CD4-positive, CD25-positive, alpha-beta regulatory T cell (primary cell): ENCODE results near the gene EBF3. TPM values are rescaled to one million over a fixed set of nuclear protein-coding genes. Genes with fewer than 3 reads are reported as not detected.

Source experiments
- ATAC-seq, 2 donors: fragments of 150-1000 bp; cut with Tn5 transposase; one replicate each; pipeline ENCODE4 v1.10.0; 2021; ENCODE audit warnings: low read depth in 2 of 2, moderate number of reproducible peaks in 2 of 2, moderate library complexity in 1 of 2
- DNase-seq, 3 donors: peaks; one replicate each; pipeline versions ENCODE4 v3.0.0 to v3.0.0-alpha.2; 2012 to 2022; ENCODE audit warnings: mixed read lengths in 1 of 3
- H3K27ac ChIP-seq: one replicate; pipeline ENCODE4 v1.7.0; 2013; ENCODE audit warnings: mild to moderate bottlenecking, low read length; ENCODE audit not compliant: insufficient read depth, poor library complexity, severe bottlenecking
- H3K27me3 ChIP-seq: one replicate; pipeline ENCODE4 v1.7.0; 2013; ENCODE audit warnings: low read length; ENCODE audit not compliant: control insufficient read depth, insufficient read depth
- H3K36me3 ChIP-seq: one replicate; pipeline ENCODE4 v1.7.0; 2013; ENCODE audit warnings: mild to moderate bottlenecking, low read length, moderate library complexity; ENCODE audit not compliant: control insufficient read depth, insufficient read depth
- H3K4me1 ChIP-seq: 2 replicates; pipeline ENCODE4 v1.7.0; 2013; ENCODE audit warnings: mild to moderate bottlenecking, low read length; ENCODE audit not compliant: insufficient read depth, control insufficient read depth, poor library complexity, severe bottlenecking
- H3K4me3 ChIP-seq: one replicate; pipeline ENCODE4 v1.7.0; 2013; ENCODE audit warnings: low read depth, mild to moderate bottlenecking, low read length, moderate library complexity
- H3K9me3 ChIP-seq, 2 experiments: 1 replicate in 1 of 2; 2 replicates in 1 of 2; pipeline ENCODE4 v1.7.0; 2013; ENCODE audit warnings: low read length in 2 of 2, mild to moderate bottlenecking in 1 of 2, moderate library complexity in 1 of 2; ENCODE audit not compliant: control insufficient read depth in 2 of 2
- H3K27ac Mint-ChIP-seq, 3 donors: one replicate each; pipeline ENCODE4 v1.8.0; 2020 to 2022; ENCODE audit warnings: mild to moderate bottlenecking in 3 of 3, mixed read lengths in 3 of 3, moderate library complexity in 2 of 3
- H3K27me3 Mint-ChIP-seq: one replicate; pipeline ENCODE4 v1.8.0; 2022; ENCODE audit warnings: mild to moderate bottlenecking, mixed read lengths
- H3K36me3 Mint-ChIP-seq: one replicate; pipeline ENCODE4 v1.8.0; 2020; ENCODE audit warnings: mixed read lengths
- H3K4me1 Mint-ChIP-seq, 4 donors: one replicate each; pipeline ENCODE4 v1.8.0; 2020 to 2022; ENCODE audit warnings: mixed read lengths in 4 of 4, mild to moderate bottlenecking in 1 of 4
- H3K4me3 Mint-ChIP-seq, 4 donors: one replicate each; pipeline ENCODE4 v1.8.0; 2020 to 2022; ENCODE audit warnings: mild to moderate bottlenecking in 4 of 4, mixed read lengths in 4 of 4, moderate library complexity in 3 of 4
- H3K9me3 Mint-ChIP-seq, 7 donors: one replicate each; pipeline ENCODE4 v1.8.0; 2020 to 2022; ENCODE audit warnings: mixed read lengths in 7 of 7, mild to moderate bottlenecking in 3 of 7, moderate library complexity in 2 of 7
- polyA plus RNA-seq, 4 donors: library from polyadenylated mRNA; unstranded; fragments of 300-500 nt; fragmentation: Illumina TruSeq; gene quantifications; one replicate each; pipeline ENCODE4 v1.2.3, GENCODE V29; 2021
- total RNA-seq: library from RNA; stranded (reverse); gene quantifications from one replicate; pipeline ENCODE4 v1.2.3, GENCODE V29; 2022

EBF3 gene
- total and polyA plus RNA-seq, 5 donors from 2014 or later = not detected

DNA sequence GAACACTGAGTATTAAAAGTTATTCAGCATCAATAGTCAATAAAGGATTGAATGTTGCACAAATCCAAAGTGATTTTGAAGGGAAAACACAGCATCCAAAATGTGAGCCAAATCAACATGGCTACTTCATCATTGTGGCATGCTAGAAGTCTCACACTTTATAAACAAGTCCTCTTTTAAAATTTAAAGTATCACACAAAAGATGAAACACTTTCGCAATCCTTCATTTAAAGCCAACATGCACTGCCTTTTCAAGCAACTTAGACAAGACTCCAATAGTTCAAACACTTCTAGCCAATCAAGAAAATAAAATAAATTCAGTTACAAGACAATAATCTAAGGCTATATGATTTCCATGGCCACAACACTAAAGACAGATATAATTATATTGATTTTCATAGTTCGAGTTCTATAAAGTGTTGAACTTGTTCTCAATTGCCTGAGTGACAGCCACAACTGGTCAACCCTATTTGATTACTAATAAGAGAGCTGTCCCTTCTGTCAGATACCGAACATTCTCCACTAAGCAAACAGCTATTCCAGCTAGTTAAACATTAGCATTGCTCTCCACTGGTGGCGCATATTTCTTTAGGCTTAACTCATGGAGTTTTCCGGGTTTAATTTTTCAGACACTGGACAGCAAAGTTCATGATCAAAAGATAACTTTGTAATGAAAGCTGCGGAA, 8.3 kb downstream of the EBF3 start:
- Histone ChIP-seq H3K4me1 (peaks cover 18% of the 10 kb centered on the region), H3K9me3 (peaks cover 0 to 14% of the 10 kb centered on the region in 2 experiments), H3K27me3 (peaks cover 36% of the 10 kb centered on the region), H3K36me3 (no peaks in the 10 kb centered on the region), H3K27ac (no peak overlapping the region), H3K4me3 (no peak overlapping the region)
- no peak overlapping the region for H3K4me3 Mint-ChIP-seq
- no peaks in the 10 kb centered on the region for H3K36me3 Mint-ChIP-seq
- peaks cover 75% of the 10 kb centered on the region for H3K27me3 Mint-ChIP-seq
- DNase-seq (no peak), ATAC-seq (no peak)
- peaks cover 0 to 3% (median 0%) of the 10 kb centered on the region in 7 donors for H3K9me3 Mint-ChIP-seq
- H3K27ac Mint-ChIP-seq = no peak overlapping the region
- H3K4me1 Mint-ChIP-seq = peaks cover 0 to 16% (median 10%) of the 10 kb centered on the region in 4 donors

GRCh38 chr10:129954492-129955315, 9.4 kb downstream of the EBF3 start:
- Mint-ChIP-seq H3K36me3 (no peaks in the 10 kb centered on the region), H3K4me1 (peaks cover 0 to 13% (median 6%) of the 10 kb centered on the region in 4 donors), H3K27me3 (peaks cover 72% of the 10 kb centered on the region), H3K9me3 (peaks cover 0 to 3% (median 0%) of the 10 kb centered on the region in 7 donors), H3K4me3 (no peak overlapping the region), H3K27ac (no peak overlapping the region)
- DNase-seq = no peak
- ATAC-seq = no peak
- H3K27me3 ChIP-seq = peaks cover 36% of the 10 kb centered on the region
- peaks cover 16% of the 10 kb centered on the region for H3K4me1 ChIP-seq
- no peak overlapping the region for H3K27ac ChIP-seq
- peaks cover 0 to 6% of the 10 kb centered on the region in 2 experiments for H3K9me3 ChIP-seq
- no peaks in the 10 kb centered on the region for H3K36me3 ChIP-seq
- H3K4me3 ChIP-seq = no peak overlapping the region

- peaks cover 78% of the 10 kb centered on the region for H3K27me3 Mint-ChIP-seq
- H3K36me3 Mint-ChIP-seq = no peaks in the 10 kb centered on the region
- no peak for ATAC-seq
- Histone ChIP-seq H3K4me1 (peaks cover 3% of the 10 kb centered on the region), H3K9me3 (peaks cover 0 to 6% of the 10 kb centered on the region in 2 experiments), H3K4me3 (no peak overlapping the region), H3K27ac (no peak overlapping the region), H3K36me3 (no peaks in the 10 kb centered on the region), H3K27me3 (peaks cover 35% of the 10 kb centered on the region)
- peaks cover 0 to 11% (median 5%) of the 10 kb centered on the region in 4 donors for H3K4me1 Mint-ChIP-seq
- no peak for DNase-seq
- peaks cover 0 to 3% (median 0%) of the 10 kb centered on the region in 7 donors for H3K9me3 Mint-ChIP-seq
- no peak overlapping the region for H3K27ac Mint-ChIP-seq
- H3K4me3 Mint-ChIP-seq = no peak overlapping the region
Observed at GRCh38 chr10:129953119-129954051, 10.7 kb downstream of the EBF3 start.

DNA sequence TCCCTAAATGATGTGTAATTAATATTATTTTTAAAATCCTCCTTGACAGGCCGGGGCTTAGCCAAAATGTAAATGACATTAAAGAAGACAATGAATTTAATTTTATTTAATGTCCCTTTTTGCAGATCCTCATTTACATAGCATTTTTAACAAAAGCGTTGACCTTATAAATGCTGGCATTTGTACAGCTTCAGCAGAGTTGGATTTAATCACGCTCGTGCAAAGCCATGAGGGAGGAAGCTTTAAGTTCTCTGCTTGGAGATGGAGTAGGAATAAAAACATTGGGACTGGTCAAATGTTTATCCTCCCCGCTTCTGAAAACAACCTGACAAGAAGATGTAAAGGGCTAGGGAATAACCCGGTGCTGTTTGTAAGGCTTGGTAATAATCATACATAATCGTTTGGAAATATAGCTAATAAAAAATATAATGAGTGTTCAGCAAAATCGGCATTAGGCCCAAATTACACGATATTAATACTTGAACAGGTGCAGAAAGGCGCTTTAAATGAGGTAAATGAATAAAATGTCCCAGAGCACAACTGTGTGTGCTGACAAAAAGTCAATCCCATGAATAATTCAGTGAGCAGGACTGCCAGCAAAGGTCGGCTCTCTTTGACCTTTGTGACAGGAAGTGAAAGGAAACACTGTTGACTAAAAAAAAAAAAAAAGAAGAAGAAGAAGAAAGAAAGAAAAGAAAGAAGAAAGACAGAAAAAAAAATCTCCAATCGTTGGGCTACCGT, 11.5 kb downstream of the EBF3 start:
- H3K36me3 Mint-ChIP-seq = no peaks in the 10 kb centered on the region
- H3K36me3 ChIP-seq = no peaks in the 10 kb centered on the region
- peaks cover 70% of the 10 kb centered on the region for H3K27me3 Mint-ChIP-seq
- peaks cover 0 to 3% (median 0%) of the 10 kb centered on the region in 7 donors for H3K9me3 Mint-ChIP-seq
- H3K4me3 ChIP-seq = no peak overlapping the region
- H3K27ac Mint-ChIP-seq = no peak overlapping the region
- no peak for DNase-seq
- H3K9me3 ChIP-seq = peaks cover 0 to 5% of the 10 kb centered on the region in 2 experiments
- H3K27ac ChIP-seq = no peak overlapping the region
- ATAC-seq = no peak
- H3K27me3 ChIP-seq = peaks cover 26% of the 10 kb centered on the region
- no peak overlapping the region for H3K4me3 Mint-ChIP-seq
- H3K4me1 ChIP-seq = no peaks in the 10 kb centered on the region
- peaks cover 0 to 6% (median 1%) of the 10 kb centered on the region in 4 donors for H3K4me1 Mint-ChIP-seq

- H3K4me3 Mint-ChIP-seq = no peak overlapping the region
- no peaks in the 10 kb centered on the region for H3K36me3 Mint-ChIP-seq
- H3K4me1 Mint-ChIP-seq = peaks cover 0 to 6% (median 0%) of the 10 kb centered on the region in 4 donors
- ATAC-seq = no peak
- Histone ChIP-seq H3K9me3 (no peaks in the 10 kb centered on the region), H3K36me3 (no peaks in the 10 kb centered on the region), H3K27ac (no peak overlapping the region), H3K4me3 (no peak overlapping the region), H3K27me3 (peaks cover 21% of the 10 kb centered on the region), H3K4me1 (no peaks in the 10 kb centered on the region)
- no peak for DNase-seq
- H3K9me3 Mint-ChIP-seq = peaks cover 0 to 3% (median 0%) of the 10 kb centered on the region in 7 donors
- H3K27me3 Mint-ChIP-seq = peaks cover 65% of the 10 kb centered on the region
- no peak overlapping the region for H3K27ac Mint-ChIP-seq
Observed at GRCh38 chr10:129951970-129952265, 12.2 kb downstream of the EBF3 start.

GRCh38 chr10:129951101-129951969, 12.7 kb downstream of the EBF3 start:
- no peaks in the 10 kb centered on the region for H3K9me3 ChIP-seq
- H3K27me3 Mint-ChIP-seq = peaks cover 65% of the 10 kb centered on the region
- DNase-seq = no peak

More at GRCh38 chr10:129951101-129951969, 12.7 kb downstream of the EBF3 start:
- peaks cover 15% of the 10 kb centered on the region for H3K27me3 ChIP-seq
- no peaks in the 10 kb centered on the region for H3K36me3 Mint-ChIP-seq
- no peaks in the 10 kb centered on the region for H3K4me1 ChIP-seq
- H3K4me1 Mint-ChIP-seq = peaks cover 0 to 3% (median 0%) of the 10 kb centered on the region in 4 donors
- H3K9me3 Mint-ChIP-seq = peaks cover 0 to 3% (median 0%) of the 10 kb centered on the region in 7 donors
- H3K27ac Mint-ChIP-seq = no peak overlapping the region
- no peak overlapping the region for H3K27ac ChIP-seq
- no peak overlapping the region for H3K4me3 ChIP-seq
- ATAC-seq = no peak
- H3K36me3 ChIP-seq = no peaks in the 10 kb centered on the region
- no peak overlapping the region for H3K4me3 Mint-ChIP-seq
